GM21515 (cell line): ENCODE data around the gene URGCP.

Source experiments
- ATAC-seq: cut with Tn5 transposase; IDR thresholded peaks from one replicate; pipeline ENCODE4 v1.9.1; 2021; ENCODE audit not compliant: unreplicated experiment

The URGCP gene, protein sequence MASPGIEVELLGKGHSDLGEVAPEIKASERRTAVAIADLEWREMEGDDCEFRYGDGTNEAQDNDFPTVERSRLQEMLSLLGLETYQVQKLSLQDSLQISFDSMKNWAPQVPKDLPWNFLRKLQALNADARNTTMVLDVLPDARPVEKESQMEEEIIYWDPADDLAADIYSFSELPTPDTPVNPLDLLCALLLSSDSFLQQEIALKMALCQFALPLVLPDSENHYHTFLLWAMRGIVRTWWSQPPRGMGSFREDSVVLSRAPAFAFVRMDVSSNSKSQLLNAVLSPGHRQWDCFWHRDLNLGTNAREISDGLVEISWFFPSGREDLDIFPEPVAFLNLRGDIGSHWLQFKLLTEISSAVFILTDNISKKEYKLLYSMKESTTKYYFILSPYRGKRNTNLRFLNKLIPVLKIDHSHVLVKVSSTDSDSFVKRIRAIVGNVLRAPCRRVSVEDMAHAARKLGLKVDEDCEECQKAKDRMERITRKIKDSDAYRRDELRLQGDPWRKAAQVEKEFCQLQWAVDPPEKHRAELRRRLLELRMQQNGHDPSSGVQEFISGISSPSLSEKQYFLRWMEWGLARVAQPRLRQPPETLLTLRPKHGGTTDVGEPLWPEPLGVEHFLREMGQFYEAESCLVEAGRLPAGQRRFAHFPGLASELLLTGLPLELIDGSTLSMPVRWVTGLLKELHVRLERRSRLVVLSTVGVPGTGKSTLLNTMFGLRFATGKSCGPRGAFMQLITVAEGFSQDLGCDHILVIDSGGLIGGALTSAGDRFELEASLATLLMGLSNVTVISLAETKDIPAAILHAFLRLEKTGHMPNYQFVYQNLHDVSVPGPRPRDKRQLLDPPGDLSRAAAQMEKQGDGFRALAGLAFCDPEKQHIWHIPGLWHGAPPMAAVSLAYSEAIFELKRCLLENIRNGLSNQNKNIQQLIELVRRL

DNA sequence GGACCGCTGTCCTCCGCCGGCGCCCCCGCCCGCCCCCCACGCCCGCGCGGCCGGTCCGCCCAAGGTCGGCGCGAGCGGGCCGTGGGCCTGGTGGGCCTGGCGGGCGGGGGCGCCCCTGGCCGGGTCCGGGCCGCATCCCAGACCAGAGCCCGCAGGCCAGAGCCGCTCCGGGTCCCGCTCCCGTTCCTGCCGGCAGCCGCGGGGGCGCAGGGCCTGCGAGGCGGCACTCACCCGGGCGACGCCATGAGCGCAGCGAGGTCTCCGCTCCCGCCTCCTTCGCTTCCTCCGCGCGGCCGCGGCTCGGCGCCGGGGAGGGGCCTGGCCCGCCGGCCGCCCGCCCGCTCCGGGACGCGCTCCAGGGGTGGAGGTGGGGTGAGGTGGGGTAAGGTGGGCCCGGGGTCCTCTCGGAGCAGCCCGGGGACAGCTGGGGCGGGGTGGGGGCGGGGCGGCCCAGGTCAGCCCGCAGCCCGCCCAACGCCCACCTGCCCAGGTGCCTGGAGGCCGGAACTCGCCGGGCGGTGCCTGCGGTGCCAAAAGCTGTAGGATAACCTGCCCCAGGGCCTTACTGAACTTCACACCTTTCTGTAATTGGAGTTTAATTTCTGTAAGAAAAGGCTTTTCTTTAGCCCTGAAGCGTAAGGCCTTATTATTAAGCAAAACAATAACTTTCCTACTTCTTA is at the start of gene URGCP:
Gene URGCP (minus strand): TSS at position 266 of the 680 bp plus-strand sequence. CDS start 21 bp downstream, at position 245.
- ATAC-seq, result peak; percentile 76

DNA sequence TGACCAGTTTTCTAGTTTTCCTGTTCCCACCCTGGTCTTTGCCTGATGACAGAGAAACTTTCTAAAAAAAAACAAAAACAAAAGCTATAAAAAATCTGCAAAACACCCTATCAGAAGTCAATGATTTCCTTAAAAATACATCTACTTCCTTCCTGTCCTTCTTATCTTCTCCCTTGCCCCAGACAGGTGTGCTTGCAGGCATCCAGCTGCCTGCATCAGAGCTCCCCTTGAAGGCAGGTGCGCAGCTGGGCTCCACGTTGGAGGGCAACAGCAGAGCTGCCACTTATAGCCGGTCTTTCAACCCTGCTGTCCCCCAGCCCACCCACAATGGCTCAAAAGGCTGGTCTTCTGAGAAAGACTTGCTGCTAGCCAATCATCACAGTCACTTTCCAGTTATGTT is 49.6 kb upstream of the URGCP start:
- ATAC-seq, result no peak

DNA sequence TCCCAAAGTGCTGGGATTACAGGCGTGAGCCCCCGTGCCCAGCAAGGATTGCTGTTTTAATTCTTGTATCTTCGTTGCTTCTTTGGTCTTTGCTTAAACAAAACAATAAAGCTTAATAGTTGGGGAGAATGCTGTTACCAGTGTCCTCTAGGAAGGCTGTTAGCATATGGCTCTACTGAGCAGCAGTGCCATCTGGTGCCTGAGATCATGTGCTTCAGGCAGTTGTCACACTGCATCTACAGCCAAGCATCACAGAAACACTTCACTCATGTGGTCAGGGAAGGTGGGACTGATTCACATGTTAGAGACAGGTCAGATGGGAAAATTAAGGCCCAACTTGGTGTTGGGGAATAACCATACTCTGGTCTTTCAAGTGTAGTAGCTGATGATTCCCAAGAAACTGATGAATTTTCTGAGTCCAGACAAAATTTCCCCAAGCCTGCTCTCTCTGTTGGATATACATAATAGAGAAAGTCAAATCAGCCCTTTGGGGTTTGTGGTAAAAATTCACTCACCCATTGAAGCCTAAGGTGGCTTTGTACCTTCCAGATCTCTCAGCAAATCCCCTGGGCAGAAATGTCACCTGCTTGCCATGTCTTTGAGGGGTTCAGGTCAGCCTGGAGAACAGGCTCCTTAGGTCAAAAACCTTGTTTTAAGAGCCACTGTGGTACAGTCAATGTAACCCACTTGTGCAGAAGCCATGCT is 48.3 kb upstream of the URGCP start:
- peak; percentile 79 for ATAC-seq

DNA sequence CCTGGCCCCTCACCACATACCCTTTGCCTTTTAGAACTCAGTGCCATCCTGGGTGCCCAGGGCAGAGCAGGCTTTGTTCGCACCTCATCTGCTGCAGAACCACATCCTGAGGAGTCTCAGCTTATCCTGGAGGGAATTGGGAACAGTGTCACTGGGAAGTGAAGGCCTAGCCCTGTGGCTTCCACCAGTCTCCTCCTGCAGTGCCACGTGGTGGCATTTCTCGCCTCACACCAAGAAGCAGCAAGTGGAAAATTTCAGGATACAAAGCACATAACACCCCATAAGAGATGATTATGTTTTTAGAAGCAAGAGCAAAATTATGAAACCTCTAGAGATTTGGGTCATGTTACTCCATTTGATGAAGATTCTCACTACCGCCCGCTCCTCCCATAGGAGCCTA is 46.7 kb upstream of the URGCP start:
- ATAC-seq, result no peak

DNA sequence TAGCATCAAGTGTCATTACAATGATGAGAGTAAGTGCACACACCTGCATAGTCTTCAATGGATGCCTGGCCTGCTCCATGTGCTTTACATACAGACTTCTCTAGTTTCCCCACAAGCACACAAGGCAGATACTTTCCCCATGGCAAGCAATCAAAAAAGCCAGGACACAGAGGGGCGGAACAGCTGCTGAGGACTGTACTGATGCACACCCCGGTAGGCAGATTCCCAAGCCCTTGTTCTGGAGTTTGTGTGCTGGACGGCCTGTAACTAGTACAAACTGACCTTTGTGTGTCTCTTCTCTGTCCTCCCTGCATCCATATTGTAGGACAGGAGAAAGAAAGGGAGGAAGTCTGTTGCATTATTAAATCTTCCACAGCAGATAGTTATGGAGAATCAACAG is 45.6 kb upstream of the URGCP start:
- no peak for ATAC-seq

DNA sequence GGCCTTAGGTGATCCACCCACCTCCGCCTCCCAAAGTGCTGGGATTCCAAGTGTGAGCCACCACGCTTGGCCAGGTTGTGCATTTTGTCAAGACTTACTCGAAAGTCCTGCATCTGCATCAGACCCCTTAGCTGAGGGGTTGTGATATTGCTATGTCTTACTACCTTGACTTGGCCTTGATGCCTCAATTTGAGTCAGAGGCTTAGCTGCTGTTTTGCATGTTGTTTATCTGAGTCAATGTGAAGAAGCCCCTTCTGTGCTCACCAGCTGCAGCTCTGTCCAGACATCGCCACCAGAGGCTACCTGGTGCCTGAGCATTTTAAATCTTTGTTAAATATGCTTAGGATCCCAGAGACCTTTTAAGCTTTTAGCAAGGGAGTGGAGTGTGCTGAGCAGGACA is 37.9 kb upstream of the URGCP start:
- no peak for ATAC-seq

DNA sequence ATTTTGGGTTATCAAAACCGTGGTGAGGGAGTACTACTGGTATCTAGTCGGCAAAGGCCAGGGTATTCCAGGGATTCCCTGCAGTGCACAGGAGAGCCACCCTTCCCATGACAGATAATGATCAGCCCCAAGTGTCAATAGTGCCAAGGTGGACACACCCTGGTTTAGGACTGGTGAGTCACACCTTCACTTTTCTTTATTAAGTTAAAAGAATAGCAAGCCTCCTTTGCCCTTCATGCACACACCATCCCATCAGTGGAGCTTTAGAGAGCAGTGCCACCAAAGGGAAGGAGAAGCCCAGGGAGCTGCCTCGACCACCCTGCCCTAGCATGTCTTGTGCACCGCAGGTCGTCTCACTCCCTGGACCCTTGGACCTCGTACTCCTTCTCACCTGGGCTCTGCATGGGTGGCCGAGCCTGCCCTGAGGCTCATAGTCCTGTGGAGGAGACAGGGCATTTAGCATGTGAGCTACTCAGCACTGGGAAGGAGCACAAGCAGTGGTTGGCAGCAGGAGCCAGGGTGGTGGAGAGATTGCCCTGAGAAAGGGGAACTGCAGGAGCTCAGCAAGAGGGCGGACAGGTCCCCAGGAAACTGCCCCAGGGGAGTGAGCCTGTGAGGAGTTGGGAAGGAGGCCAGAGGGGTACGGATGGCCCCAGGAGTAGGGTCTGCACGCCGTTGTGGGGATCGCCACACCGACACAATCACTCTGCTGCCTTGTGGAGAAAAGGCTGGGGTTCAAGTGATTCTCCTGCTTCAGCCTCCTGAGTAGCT is 37.2 kb upstream of the URGCP start:
- no peak for ATAC-seq

DNA sequence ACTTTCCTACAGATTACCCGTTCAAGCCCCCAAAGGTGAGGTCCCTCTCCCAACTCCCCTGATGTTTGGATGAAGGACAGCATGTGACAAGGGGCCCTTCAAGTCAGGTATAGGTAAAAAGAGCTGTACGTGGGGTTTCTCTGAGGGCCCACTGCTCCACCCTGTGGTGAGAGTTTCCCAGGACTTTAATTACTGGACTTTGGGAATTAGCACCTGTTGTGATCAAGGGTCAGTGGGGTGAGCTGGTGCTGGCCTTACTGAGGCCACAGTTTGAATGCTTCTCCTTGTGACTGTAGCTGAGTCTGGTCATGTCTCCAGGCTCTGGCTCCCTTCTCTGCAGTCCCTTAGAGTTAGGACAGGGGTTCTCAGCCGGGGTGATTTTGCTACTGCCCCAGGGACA is 36.6 kb upstream of the URGCP start:
- no peak for ATAC-seq

DNA sequence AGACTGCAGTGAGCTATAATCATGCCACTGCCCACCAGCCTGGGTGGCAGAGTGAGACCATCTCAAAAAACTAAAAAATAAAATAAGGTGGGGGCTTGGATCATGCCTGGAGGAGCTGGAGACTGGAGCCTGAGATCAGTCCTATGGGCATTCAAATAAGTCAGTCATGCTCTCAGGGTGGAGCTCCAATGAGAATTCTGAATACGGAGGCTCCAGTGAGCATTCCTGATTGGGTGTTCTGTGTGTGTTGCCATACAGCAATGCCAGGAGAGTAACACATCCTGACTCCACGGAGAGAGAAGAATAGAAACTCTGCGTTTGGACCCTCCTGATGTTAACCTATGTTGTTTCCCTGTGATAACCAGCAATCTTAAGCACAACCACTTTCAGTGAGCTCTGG is 35.9 kb upstream of the URGCP start:
- ATAC-seq, result no peak

DNA sequence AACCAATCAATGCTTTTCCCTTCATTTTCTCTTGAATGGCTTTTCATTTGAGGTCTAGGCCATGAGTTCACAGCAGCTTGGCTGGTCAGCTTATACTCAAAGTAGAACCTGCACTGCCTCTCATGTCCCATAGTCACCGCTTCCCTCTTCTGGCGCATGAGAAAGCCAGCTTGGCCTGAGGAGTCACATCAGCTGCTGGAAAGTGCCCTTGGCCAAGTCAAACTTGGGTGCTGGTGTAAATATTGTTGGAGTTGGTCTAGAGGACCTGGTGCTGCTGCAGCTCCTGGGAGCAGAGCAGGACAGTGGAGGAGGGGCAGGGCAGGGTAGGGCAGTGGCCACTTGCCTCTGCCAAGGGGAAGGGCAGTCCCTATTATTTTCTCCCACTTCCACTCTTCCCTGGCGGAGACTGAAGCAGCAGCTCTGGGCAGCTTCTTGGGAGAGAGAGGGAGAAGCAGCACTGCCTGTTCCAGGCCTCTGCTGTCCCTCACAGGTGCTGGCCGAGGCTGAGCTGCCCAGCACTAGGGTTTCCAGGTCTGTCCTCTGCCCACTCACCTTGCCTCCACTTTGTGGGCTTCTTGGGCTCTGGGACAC is 32.6 kb upstream of the URGCP start:
- ATAC-seq, result no peak

DNA sequence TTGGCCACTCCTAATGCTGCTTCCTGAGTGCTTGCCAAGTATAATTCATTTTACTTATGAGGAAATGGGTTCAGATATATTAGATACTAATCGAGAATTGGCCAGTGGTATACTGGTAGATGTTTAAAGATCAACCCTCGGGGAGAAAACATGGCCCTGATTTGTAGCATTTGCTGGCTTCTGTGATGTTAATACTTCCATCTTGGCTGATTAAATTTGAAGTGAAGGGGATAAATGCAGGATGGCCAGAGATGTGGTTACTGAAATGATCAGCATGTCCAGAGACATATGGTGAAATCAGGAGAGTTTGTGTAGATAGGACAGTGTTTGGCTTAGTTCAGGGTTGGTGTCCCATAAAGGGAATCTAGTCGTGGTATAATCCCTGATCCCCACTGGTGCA is 31.0 kb upstream of the URGCP start:
- ATAC-seq, result no peak

DNA sequence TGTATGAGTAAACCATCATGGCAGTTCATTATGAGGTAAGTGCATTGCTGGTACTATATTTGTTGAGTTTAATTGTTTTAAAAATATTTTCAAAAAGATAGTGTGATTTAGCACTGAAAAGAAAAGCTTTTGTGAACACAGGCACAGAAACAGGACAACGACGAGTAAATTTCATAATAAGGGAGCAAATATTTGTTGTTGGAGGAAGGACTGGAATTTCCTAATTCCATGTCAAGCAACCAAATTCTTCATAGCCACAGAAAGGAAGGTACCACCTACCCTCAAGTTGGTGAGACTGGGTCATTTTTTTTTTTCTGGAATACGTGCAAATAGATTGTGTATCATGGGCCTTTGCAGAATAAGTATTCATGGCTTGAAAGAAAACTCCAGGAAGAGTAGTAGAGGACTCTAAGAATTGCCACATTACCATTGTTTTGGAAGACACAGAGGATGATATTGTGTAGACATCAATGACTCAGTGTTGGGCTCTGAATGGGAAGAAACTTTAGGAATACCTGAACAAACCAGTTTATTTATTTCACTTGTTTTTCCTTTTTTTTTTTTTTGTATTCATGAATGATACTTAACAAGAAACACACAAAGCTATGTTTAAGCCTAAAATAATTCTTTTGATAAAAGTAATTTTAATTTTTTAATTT is 27.6 kb upstream of the URGCP start:
- ATAC-seq, result no peak

DNA sequence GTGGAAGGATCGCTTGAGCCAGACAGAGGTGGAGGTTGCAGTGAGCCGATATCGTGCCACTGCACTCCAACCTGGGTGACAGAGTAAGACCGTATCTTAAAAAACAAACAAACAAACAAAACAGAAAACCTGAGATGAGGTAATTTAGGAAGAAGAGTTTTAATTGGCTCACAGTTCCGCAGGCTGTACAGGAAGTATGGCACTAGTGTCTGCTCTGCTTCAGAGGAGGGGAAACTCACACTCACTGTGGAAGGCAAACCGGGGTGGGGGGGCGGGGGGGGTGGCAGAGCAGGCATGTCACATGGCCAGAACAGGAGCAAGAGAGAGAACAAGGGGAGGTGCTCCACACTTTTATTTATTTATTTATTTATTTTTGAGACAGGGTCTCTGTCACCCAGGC is 24.9 kb upstream of the URGCP start:
- ATAC-seq, result no peak

DNA sequence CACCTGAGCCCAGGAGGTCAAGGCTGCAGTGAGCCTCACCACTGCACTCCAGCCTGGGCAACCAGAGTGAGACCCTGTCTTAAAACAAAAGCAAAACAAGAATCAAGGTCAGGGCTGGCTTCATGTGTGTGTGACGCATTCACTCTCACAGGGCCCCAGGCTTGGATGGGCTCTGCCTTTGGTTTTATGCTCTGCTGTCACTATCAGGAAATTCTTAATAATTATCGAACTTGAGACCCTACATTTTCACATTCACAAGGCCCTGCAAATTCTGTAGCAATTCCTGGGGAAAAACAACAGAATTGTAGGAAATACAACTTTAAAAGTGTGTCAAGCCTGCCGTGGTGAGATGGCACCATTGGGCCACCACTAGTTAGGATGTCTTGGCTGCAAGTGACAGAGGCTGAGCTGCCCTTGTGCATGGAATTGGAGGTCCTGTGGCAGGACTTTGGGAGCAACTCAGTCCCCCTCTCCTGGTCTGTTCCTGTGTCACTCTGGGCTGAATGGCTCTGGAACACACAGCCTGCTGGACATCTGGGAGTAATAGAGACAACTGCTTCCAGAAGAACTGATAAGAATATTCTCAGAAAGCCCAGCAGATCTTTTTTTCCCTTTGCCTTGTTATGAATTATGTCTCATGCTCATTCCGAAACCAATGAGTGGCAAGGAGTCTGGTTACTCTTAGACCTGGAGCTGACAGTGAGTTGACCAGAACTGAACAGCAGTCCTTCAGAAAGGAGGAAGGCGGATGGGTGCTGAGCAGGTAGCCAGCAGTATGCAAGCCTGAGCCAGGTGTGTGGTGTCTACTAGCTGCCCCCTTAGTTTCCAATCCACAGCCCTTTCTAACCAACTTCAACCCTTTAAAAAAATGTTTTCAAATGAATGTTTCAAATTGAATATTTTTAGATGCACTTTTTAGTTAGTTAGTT is 23.4 kb upstream of the URGCP start:
- no peak for ATAC-seq

DNA sequence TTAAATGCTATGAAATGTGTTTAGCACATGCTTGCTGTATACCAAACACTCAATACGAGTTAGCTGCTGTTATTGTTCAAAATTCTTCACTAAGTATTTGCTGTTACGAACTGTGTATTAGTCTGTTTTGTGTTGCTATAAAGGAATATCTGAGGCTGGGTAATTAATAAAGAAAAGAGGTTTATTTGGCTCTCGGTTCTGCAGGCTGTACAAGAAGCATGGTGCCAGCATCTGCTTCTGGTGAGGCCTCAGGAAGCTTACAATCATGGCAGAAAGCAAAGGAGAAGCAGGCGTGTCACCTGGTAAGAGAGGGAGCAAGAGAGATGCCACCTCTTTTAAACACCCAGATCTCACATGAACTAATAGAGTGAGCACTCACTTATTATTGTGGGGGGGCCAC is 21.4 kb upstream of the URGCP start:
- ATAC-seq, result no peak

DNA sequence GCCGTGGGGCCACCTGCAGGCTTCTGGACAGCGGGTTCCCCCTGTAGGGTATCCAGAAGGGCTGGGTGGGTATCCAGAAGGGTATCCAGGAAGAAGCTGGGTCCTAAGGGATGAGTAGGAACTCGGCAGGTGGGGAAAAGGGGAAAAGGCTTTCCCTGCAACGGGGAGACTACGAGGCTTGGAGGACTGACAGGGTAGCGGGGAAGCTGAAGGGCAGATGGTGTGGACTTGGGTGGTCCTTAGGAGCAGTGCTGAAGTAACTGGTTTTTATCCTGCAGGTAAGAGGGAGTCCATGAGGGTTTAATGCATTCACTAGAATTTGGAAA is 20.4 kb upstream of the URGCP start:
- ATAC-seq, result peak; percentile 18

DNA sequence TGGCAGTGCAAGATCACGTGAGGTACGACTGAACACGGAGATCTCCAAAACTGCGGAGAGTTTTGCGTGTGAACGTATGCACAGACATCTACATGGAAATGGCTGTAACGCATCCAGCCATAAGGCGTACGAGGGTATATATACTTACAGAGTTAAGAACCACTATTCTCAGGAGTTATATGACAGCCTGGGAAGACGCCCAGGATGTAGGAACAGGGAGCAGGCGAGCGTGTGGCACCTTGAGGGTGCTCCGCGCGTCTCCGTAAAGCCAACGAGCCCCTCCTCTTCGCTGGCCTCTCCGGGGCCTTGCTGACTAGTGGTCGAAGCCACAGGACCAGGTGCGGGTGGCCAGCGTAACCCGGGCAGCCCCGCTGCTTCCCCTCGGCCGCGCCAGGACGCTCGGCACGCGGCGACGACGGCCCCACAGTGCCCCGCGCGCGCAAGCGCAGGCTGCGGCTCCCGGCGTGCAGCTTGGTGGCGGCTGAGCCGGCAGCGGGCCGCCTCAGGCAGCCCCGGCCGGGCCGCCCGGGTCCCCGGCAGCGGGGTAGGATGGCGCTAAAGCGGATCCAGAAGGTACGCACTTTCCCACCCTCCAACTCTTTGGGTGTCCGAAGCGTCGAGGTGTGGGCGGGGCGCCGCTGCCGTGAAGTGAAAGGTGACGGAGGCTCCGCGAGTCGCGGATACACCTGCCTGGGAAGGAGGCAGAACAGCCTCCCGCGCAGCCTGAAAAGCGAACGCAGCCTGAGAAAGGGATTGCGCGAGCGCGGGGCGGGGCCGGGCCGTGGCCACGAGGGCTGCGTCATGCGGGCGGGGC is 19.8 kb upstream of the URGCP start, which contains the start of gene UBE2D4:
Gene UBE2D4 (plus strand): TSS at position 453 of the 814 bp plus-strand sequence. CDS start 97 bp downstream, at position 550.
- ATAC-seq, result peak; percentile 89
